Glomerular visceral epithelial cell (primary cell): ENCODE data around the gene MB.
A peak's percentile ranks its signal among the peaks of the same experiment; 100 is the strongest.
"Not testable (repeated sequence)": the region's sequence is repeated elsewhere in the genome, so short reads cannot be mapped to it uniquely, and the experiment has no call there.

Source experiments
- DNase-seq: peaks from one replicate; pipeline ENCODE4 v3.0.0-alpha.2; 2016; ENCODE audit errors: extremely low spot score

The MB gene

DNA sequence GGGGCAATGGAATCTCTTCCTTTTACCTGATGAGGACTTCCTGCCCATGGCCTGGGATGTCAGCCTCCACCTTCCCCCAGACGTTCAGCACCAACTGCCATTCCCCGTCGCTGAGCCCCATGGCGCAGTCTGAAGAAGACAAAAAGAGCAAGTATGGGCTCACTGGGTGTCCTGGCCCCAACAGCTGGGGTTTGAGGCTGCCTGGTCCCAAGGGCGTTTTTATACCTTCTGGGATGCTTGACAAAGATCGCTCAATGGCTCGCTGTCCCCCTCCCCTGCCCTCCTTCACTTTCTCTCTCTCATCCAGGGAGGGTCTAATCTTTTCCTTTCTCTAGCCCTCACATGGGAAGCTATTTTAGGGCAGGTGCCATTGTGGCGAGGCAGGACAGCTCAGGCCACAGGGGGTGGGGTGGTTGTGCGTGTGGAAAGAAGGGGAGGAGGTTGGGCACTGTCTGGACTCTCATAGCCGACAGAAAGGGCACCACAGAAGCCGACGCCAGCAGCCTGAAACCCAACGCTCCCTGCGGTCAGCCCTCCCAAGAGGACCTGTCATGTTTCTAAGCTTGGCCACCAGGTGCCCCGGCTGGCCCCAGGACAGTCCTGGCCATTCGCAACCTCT lies at the start of gene MB:
Gene MB, minus strand, starts transcription at position 193 of the 619 bp plus-strand sequence. Its CDS starts 72 bp downstream, at position 121.
- DNase-seq = no peak

DNA sequence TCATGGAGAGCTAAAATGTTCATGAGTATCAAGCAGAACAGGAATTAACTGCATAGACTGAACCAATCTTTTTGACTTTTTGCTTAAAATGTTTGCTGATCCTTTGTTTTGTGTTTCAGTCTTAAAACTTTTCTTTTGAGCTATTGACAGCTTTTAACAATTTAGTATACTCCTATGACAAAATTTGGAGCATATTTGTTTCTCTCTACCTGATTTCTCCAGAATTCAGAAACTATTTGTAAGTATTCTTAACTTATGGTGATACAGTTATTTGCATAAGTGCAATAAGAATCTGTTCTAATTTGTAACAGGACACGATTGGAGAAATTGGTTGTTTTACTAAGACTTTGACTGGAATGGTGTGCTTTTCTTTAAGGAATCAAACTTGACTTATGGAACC lies 49.6 kb upstream of the MB start:
- DNase-seq = not testable (repeated sequence)

DNA sequence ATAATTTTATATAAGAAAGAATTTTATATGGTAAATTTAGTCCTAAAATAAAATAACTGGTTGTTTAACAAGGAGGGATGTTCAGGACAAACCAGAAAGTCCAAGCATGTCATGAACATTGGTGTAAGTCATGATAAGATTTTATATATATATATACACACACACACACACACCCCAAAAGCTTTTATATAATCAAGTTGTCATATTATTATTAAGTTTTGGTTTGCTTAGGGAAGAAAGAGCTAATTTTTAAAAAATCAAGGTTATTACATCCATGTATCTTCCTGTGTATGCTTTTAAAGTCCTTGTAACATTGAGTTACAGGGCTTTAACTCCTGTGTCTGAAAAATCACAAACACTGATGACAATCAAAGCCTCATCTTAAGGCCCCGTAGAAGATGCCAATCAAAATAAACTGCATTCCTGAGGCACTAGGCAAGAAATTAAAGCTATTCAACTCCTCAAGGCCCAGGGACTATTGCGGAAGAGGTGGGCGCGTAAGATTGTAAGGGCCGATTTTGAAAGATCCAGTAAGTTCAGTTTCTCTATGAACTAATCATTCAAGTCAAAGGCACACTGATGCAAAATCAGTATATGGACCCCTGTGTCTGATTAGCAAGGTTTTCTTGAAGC lies 47.9 kb upstream of the MB start:
- no peak for DNase-seq

DNA sequence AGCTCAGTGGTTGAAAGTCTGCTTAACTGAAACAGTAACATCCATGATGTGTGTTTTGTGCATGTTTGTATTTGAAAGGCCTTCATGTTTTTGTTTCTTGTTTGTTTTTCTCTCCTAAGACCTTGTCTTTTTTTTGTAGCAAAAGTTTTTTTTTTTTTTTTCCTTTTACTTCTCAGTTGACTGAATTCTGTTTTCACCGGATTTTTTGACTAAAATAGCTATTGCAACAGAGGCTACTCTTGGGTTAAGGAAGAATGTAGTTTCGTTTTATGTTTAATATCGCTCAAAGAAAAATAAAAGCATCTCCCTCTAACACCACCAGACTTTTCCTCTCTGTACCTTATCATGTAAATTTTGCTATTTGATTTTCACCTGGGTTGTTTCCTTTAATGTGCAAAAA lies 46.2 kb upstream of the MB start:
- DNase-seq = no peak

DNA sequence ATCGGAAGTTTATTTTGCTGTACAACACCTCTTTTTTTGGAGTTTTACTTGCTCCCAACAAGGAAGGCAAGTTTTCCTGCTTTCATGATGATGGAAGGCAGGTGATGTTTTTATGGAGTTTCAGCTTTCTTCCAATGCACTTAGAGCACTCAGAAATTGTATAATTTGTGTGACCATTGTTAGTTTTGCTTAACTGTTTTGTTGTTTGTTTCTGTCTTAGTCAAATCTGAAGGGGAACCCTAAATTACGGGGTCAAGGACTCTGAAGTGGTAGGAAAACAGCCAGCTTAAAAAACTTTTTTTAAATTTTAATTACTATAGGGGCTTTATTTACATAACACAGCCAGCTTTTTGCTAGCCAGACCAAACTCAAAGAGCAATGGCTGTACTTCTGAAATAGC lies 45.8 kb upstream of the MB start:
- no peak for DNase-seq

DNA sequence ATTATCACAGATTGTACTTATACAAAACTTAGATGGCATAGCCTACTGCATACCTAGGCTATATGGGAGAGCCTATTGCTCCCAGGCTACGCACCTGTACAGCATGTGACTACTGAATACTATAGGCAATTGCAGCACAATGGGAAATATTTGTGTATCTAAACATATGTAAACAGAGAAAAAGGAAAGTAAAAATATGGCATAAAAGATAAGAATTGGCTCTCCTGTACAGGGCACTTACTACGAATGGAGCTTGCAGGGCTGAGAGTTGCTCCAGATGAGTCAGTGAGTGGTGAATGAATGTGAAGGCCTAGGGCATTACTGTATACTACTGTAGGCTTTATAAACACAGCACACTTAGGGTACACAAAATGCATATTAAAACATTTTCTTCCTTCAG lies 44.3 kb upstream of the MB start:
- DNase-seq = no peak

DNA sequence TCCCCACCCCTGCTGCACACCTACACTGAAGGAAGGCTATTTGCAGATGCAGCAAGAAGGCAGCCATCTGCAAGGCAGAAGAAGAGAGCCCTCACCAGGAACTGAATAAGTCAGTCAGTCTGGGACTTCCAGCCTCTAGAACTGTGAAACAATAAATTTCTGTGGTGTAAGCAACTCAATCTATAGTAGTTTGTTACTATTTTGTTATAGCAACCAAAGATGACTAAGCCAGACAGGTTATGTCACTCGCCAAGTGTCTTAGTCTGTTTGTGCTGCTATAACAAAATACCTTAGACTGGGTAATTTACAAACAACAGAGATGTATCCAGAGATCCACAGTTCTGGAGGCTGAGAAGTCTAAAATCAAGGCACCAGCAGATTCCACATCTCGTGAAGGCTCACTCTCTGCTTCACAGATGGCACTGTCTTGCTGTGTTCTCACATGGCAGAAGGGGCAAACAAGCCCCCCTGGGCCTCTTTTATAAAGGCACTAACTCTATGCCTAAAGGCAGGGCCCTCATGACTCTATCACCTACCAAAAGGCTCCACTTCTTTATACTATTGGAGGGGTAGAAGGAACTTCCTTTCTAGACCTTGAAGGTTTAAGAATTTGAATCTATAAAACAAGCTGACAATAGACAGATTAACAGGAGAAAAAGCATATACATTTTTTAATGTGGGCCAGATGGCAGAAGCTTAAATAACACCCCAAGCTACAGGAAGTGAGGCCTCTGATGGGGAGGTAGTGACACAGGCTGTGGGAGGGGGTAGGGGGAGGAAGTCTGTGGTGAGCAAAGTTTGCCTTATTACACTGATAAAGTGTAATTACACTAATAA lies 43.4 kb upstream of the MB start:
- peak; percentile 2 for DNase-seq

DNA sequence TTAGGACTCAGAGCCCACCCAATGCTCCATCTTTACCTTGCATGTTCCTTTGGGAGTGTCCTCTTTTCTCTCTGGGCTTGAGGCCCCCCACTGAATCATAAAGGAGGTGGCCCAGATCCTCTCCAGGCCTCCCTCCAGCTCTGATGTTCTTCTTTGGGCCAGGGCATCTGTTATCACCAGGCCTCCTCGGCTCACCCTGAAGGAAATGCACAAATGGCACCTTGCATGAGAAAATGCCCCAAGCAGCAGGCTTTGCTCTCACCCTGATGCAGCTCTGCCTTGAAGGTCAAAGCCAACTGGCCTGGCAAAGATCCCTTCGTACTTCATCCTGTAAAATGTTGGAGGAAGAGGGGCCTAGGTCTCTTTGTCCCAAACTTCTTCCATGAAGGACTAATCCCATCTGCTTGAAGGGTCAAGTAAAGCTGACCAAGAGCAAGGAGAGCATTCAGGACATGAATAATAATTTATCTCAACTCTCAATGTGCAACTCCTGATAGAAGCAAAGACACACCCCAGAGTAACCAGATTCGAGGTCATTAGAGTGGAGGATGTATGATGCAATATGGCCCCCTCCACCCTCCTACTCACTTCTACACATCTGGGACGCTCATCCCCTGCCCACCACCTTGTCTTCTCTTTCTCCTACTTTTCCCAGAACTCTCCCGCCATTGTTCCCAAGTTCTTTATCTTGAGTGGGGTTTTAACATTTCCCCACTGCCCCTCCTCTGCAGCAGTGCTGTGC lies 40.6 kb upstream of the MB start:
- DNase-seq = no peak

DNA sequence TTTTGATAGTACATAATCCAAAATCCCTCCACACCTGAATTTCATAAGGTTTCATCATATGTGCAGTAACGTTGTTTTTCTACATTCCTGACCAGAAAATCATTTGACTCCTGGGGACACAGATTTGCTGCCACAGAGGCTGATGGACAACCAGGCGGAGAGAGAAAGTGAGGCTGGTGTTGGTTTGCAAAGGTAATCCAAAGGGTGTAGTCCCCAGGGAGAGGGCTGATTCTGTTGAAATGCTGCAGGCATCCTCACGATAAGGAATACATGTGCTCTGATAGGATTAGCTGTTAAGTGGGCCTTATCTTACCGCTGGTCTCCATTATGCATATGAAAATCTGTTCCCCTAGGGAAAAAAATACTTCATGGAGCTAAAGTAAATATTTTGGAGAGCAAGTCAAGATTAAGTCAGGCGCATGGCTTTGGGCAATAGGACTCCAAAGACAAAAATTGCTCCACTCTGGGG lies 39.2 kb upstream of the MB start:
- no peak for DNase-seq

DNA sequence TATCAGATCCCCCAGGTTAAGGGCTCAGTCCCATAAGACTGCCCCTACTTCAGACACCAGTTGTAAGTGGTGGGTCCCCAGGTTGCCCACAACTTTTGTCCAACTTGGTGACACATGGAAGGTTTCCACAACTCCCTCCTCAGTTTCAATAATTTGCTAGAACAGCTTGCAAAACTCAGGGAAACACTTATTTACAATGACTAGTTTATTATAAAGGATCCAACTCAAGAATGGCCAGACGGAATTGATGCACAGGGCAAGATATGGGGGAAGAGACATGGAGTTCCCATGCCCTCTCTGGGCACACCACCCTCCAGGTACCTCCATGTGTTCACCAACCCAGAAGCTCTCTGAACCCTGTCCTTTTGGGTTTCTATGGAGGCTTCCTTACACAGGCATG lies 36.7 kb upstream of the MB start:
- DNase-seq = no peak

DNA sequence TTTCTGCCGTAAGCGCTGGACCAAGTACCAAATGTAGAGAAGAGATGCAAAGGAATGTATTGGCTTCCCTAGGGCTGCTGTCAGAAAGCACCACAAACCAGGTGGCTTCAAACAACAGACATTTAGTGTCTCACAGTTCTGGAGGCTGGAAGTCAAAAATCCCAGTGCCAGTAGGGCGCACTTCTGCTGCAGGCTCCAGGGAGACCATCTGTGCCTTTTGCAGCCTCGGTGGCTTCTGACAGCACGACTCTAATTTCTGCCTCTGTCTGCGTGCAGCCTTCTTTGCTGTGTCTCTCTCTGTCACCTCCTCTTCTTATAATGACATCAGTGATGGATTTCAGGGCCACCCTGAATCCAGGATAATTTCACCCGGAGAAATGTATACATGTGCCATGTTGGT lies 34.0 kb upstream of the MB start:
- DNase-seq = no peak

DNA sequence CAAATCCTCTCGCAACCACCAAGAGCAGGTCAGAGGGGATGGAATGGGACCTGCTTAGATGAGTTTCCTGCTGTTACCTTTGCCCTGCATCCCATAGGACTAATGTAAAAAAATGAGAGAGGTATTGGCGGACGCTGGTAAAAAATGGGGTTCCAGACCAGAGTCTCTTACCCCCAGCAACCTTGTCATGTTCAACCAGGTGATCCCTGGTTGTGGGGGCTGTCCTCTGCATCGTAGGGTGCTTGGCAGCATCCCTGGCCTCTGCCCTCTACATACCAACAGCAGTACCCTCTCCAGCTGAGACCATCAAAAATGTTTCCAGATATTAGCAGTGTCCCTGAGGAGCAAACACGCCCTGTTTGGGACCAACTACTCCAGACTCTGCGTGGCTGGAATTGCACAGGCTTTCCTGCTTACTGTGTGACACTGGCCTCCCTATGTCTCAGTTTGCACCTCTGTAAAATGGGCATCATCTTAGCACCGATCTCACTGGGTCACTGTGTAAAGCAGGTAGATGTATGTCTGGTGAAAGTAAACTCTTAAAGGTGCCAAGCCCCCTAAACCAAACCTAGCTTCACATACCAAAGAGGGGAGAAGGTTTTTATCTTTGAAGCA lies 32.6 kb upstream of the MB start:
- DNase-seq = no peak

DNA sequence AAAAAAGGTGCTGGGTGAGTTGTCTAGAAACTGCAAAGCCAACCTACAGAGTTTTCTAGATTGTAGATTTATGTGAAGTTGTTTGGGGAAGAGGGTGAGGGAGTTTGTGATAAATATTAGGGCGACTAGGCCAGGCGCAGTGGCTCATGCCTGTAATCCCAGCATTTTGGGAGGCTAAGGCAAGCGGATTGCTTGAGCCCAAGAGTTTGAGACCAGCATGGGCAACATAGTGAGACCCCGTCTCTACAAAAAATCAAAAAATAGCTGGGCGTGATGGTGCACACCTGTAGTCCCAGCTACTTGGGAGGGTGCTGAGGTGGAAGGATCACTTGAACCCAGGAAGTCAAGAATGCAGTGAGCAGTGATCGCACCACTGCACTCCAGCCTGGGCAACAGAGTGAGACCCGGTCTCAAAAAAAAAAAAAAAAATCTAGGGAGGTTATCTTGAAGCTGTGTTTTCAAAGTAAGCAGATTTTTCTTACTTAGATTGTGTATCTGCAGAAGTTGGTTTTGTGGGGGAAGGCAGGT lies 32.0 kb upstream of the MB start:
- DNase-seq = no peak

DNA sequence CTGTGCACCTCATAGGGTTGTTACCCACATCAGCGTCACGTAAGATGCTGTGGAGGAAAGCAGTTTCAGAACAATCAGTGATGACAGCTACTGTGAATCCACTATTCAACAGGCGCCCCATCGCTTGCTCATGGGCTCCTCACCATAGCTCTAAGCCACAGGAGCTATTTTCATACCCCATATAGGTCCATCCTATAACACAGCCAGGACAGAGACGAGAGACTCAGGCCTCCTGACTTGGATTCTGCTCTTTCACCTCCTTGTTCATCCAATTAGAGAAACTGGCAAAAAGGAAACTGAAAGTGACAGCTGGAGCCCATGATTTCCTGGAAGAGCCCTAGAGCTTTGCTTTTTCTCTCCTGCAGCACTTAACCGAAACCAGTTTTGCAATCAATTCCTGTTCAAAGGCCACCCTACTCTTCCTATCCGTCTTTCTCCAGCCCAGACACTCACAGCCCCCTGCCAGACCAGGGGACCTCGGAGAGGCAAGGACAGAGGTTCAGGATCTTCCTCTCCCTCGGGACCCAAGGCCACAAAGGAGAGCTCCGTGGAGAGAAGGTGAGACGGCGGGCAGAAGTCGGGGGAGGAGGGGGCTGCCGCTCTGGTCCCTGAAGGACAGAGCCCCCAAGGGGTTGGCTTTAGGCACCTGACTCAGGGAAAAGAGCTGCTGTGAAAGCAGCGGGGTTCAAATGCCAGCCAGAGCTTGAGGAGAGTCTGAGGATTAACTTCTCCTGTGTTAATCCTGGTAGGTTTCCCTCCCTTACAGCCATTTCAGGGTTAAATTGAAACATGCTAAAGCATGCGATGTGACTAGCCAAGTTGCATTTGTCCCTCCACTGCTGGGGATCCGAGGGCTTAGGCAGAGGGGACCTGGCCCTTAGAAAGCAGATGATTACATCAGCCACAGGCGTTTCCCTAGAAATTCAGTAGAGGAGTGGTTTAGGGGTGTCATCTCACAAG lies 31.2 kb upstream of the MB start, which contains the start of gene APOL6:
Gene APOL6, plus strand, starts transcription at position 381 of the 960 bp plus-strand sequence. CDS start 7,980 bp downstream, outside the sequence.
- DNase-seq = peak; percentile 57

DNA sequence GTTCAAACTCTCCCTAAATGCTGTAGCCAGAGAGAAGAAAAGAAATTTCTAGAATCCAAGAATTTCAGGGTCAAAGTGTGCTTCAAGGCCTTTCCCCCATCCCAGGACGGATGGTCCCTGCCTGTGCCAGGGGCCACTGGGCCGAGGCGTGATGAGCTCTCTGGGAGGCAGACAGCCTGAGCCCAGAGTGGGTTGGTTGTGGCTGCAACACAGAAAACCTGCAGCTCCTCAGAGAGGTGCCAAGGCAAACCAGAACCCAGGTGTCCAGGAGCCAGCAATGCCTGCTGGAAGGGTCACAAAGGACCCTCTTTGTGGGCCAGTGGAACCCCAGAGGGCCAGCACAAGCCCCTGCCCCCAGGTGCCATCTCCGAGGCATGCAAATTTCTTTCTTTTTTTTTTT lies 28.5 kb upstream of the MB start:
- no peak for DNase-seq

DNA sequence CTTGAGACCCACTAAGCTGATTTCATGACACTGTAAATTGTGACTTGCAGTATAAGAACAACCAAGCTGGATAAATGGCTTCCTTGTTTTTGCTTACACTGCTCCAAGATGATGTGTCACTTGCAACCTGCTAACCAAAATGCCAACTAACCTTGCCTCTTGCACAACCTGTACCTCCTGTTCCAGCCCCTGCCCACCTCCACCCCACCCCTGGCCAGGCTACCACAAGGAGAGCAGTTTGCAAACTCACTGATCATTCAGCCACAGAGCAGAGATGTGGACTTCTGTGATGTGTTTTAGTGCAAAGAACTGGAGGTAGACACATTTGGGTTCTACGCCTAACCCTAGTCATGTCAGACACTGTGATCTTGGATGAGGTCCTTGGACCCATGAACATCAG lies 26.9 kb upstream of the MB start:
- no peak for DNase-seq

DNA sequence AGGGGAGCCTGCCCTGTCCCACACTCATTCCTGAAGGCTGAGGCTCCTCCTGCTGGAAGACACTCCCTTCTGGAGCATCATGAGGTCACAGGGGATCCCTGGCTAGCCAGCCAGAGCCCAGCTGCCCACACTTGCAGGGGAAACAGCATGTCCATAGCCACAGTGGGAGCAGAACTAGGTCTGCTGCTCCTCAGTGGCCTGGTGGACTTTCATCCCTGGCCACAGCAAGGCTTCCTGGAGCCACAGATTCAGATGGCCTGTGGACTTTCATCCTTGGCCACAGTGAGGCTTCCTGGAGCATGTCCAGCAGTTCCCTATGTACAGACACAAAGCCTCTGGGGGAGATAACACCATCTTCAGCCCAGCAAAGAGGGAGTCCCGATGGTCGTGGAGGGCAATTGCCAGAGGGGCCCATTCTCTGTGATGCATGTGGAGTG lies 25.2 kb upstream of the MB start:
- no peak for DNase-seq

DNA sequence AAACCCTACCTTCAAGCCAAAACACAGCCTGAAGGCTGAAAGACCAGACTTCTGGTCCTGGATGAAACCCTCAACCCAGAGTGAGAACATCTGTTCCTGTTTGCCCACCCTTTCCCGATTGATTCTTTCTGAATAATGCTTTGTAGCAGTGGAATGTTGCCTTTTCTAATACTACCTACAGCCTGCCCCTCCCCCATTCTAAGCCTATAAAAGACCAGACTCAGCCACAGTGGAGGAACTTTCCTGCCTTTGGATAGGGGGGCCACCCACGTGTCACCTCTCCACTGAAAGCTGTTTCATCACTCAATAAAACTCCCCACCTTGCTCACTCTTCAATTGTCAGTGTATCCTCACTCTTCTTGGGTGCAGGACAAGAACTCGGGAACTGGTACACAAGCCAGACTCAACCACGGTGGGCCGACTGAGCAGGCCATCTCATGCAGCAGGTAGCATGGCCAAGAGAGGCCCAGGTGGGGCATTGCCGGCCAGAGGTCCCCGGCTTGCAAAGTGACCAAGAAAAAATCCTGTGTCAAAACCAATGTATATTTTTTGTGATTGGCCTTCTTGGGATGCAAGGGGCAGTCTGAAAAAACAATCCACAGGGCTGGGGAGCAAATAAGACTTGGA lies 24.5 kb upstream of the MB start:
- DNase-seq = no peak

DNA sequence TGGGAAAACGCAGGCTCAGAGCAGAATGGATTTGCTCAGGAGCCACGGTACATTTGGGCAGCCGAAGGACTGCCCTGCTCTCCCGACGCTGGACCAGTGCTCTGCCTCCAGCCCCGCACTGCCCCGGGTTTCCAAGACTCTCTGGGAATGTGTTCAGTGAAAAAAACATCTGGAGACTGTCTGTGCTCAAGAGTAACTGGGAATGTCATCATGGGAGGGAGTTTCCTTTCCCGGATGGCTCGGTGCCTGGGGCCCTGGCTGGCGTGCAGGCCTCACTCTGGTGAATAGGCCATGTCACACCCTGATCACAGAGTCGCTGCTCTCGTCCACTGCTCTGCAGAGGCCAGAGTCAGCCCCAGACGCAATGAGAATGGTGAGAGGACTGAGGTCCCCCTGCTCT lies 21.3 kb upstream of the MB start:
- no peak for DNase-seq

DNA sequence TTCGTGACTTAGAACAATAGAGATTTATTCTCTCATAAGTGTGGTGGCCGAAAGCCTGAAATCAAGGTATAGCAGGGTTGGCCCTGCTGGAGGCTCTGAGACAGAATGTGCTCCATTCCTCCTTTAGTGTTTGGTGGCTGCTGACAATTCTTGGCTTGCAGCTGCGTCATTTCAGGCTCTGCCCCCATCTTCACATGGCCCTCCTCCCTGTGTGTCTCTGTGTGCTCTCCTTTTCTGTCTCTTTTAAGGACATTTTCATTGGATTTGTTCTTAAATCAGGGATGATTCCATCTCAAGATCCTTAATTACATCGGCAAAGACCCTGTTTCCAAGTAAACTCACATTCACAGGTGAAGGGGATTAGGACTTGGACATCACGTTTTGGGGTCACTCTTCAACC lies 20.9 kb upstream of the MB start:
- no peak for DNase-seq
